OCI-LY3 (cell line): ENCODE results near the gene ITPR1.

Source experiments
- H2AFZ ChIP-seq: fragments of 200-600, 300-600 bp; shearing (Covaris generic); 2 replicates; pipeline ENCODE4 v1.6.0; 2014; ENCODE audit warnings: antibody characterized with exemption, low read depth, low read length
- H3K27ac ChIP-seq: fragments of 200-600, 300-600 bp; sonication (generic); 2 replicates; pipeline ENCODE4 v1.5.1; 2014; ENCODE audit warnings: mild to moderate bottlenecking, low read length, moderate library complexity, mixed read lengths
- H3K27me3 ChIP-seq: fragments of 200-600, 300-600 bp; sonication (generic); 2 replicates; pipeline ENCODE4 v1.6.1; 2014; ENCODE audit warnings: low read depth, low read length, mixed read lengths
- H3K36me3 ChIP-seq: fragments of 200-600, 300-600 bp; sonication (generic); replicated peaks from 2 replicates; pipeline ENCODE3; 2014; ENCODE audit warnings: low read depth, low read length, mixed read lengths
- H3K4me1 ChIP-seq: fragments of 300-600, 200-600 bp; sonication (generic); 2 replicates; pipeline ENCODE4 v1.6.1; 2014; ENCODE audit warnings: low read length, mixed read lengths
- H3K4me2 ChIP-seq: fragments of 200-600, 300-600 bp; sonication (generic); 2 replicates; pipeline ENCODE4 v1.6.1; 2014; ENCODE audit warnings: low read length, mixed read lengths
- H3K4me3 ChIP-seq: fragments of 300-600, 200-600 bp; sonication (generic); 2 replicates; pipeline ENCODE4 v1.5.1; 2014; ENCODE audit warnings: antibody characterized with exemption, mild to moderate bottlenecking, low read length, moderate library complexity
- H3K79me2 ChIP-seq: fragments of 300-600, 200-600 bp; shearing (Covaris generic); 2 replicates; pipeline ENCODE4 v1.6.1; 2014; ENCODE audit warnings: mild to moderate bottlenecking, low read length, mixed read lengths
- H3K9ac ChIP-seq: fragments of 300-600, 200-600 bp; shearing (Covaris generic); 2 replicates; pipeline ENCODE4 v1.6.0; 2014; ENCODE audit warnings: mild to moderate bottlenecking, low read length, moderate library complexity
- H3K9me3 ChIP-seq: fragments of 200-600, 300-600 bp; shearing (Covaris generic); 2 replicates; pipeline ENCODE4 v1.6.1; 2014; ENCODE audit warnings: low read length, mixed read lengths; ENCODE audit not compliant: insufficient read depth
- H4K20me1 ChIP-seq: fragments of 200-600, 300-600 bp; sonication (generic); 2 replicates; pipeline ENCODE4 v1.6.1; 2016; ENCODE audit warnings: low read length, mixed read lengths; ENCODE audit not compliant: insufficient read depth
- EZH2phosphoT487 ChIP-seq: fragments of 200-600 bp; shearing (Covaris generic); IDR thresholded peaks from 2 replicates; pipeline ENCODE4 v1.6.1; 2018; ENCODE audit warnings: antibody characterized with exemption, mixed run types, low read depth
- TF ChIP-seq, protein P1 (sequence below): fragments of 200-600, 300-600 bp; sonication (generic); IDR thresholded peaks from 2 replicates; pipeline ENCODE4 v1.5.1; 2014; ENCODE audit warnings: antibody characterized with exemption, low read length, low read depth

Gene ITPR1

DNA sequence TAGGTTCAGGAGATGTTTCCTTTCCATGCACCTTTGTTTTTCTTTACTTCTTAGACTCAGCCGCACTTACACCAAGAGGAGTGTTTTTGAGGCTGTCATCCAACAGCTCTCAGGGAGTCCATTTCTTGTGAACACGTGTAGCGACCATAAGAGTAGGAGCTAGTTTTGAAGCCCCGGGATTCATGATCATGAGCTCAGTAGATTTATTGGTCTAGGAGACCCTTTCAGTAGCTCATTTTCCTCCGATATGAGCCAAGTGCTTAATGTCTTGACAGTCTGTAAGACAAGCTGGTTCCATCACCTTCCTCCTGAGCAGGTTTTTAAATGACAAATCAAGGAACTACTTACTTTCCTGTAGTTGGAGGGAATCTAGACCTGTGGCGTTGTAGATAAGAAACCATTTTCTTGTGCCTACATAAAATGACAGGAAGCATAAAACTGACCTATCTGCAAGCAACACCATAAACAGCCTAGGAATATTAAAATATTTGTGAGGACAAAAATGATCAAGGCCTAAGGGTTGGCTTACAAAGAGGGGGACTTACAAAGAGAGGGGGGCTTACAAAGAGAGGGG lies 313.5 kb downstream of the ITPR1 start:
- no peak overlapping the region for H3K27ac ChIP-seq
- no peaks in the 10 kb centered on the region for H3K36me3 ChIP-seq
- H3K9ac ChIP-seq = no peak overlapping the region
- peaks cover 10% of the 10 kb centered on the region for H4K20me1 ChIP-seq
- no peak overlapping the region for H3K4me2 ChIP-seq
- H3K27me3 ChIP-seq = peaks cover 55% of the 10 kb centered on the region
- H3K4me3 ChIP-seq = no peak overlapping the region
- no peak overlapping the region for H2AFZ ChIP-seq
- peaks cover 12% of the 10 kb centered on the region for H3K4me1 ChIP-seq
- H3K79me2 ChIP-seq = no peaks in the 10 kb centered on the region
- no peaks in the 10 kb centered on the region for H3K9me3 ChIP-seq
- TF ChIP-seq, protein P1, sequence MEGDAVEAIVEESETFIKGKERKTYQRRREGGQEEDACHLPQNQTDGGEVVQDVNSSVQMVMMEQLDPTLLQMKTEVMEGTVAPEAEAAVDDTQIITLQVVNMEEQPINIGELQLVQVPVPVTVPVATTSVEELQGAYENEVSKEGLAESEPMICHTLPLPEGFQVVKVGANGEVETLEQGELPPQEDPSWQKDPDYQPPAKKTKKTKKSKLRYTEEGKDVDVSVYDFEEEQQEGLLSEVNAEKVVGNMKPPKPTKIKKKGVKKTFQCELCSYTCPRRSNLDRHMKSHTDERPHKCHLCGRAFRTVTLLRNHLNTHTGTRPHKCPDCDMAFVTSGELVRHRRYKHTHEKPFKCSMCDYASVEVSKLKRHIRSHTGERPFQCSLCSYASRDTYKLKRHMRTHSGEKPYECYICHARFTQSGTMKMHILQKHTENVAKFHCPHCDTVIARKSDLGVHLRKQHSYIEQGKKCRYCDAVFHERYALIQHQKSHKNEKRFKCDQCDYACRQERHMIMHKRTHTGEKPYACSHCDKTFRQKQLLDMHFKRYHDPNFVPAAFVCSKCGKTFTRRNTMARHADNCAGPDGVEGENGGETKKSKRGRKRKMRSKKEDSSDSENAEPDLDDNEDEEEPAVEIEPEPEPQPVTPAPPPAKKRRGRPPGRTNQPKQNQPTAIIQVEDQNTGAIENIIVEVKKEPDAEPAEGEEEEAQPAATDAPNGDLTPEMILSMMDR = no peak
- TF ChIP-seq EZH2phosphoT487 = no peak

DNA sequence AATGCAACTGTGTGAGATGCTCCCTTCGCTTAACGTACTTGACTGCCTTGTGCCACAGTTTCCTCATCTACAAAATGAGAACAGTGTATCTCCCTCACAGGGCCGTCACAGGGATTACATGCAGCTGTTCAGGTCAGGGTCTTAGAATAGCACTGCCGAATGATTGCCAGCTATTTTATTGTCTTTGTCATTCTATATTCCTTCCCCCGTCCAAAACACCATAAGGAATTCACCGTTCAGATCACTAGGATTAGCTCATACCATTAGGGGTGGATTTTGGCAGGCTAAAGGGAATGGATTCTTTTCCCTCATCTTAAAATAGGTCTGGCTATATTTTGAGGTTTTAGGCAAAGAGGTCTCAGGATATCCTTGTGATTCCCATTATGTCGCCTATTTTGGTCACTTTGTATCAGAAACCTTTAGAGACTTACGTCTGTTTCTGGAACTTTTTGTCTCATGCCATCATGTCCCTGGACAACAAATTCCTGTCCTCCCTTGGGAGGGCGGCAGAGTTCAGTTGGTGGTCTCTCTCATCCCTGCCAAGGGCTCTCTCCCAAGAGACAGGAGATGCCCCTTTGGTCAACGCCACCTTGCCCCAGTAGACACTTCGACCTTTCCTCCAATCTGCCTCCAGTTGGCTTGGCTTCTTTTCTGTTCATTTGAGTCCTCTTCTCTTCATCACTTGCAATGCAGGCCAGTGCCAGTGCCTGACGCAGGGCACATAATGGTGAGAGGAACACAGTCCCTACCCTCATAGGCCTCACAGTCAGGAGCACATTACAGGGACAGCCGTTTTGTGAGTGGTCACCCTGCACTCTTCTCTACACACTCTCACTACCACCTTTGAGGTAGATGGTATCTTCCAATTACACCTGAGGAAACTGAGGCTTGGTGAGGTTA lies 314.5 kb downstream of the ITPR1 start:
- no peak overlapping the region for H3K4me2 ChIP-seq
- H3K36me3 ChIP-seq = no peaks in the 10 kb centered on the region
- H3K4me3 ChIP-seq = no peak overlapping the region
- TF ChIP-seq EZH2phosphoT487 = no peak
- TF ChIP-seq, protein P1 = no peak
- H3K9ac ChIP-seq = no peak overlapping the region
- no peak overlapping the region for H3K27ac ChIP-seq
- no peaks in the 10 kb centered on the region for H3K9me3 ChIP-seq
- H4K20me1 ChIP-seq = peaks cover 10% of the 10 kb centered on the region
- no peak overlapping the region for H2AFZ ChIP-seq
- peaks cover 55% of the 10 kb centered on the region for H3K27me3 ChIP-seq
- H3K79me2 ChIP-seq = no peaks in the 10 kb centered on the region
- peaks cover 12% of the 10 kb centered on the region for H3K4me1 ChIP-seq

DNA sequence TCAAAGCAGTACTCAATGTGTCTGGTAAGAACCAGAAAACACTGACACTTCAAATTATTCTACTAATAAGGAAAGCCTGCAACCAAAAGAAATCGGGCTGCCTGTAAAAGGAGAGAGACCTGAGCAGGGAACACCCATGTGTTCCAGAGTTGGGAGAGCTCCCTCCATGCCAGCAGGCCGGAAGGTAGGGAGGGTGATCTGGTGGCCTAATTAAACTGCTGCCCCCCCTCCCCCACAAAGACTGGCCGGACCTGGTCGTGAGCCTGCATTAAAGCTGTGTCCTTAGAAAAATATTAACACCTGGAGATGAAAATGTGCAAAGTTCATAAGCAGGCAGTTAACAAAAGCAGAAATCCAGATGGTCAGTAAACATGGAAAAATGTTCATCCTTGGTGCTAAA lies 315.5 kb downstream of the ITPR1 start:
- no peaks in the 10 kb centered on the region for H3K79me2 ChIP-seq
- H3K36me3 ChIP-seq = no peaks in the 10 kb centered on the region
- H3K4me3 ChIP-seq = no peak overlapping the region
- no peaks in the 10 kb centered on the region for H3K9me3 ChIP-seq
- H3K27ac ChIP-seq = no peak overlapping the region
- peaks cover 10% of the 10 kb centered on the region for H4K20me1 ChIP-seq
- no peak overlapping the region for H3K4me2 ChIP-seq
- peaks cover 12% of the 10 kb centered on the region for H3K4me1 ChIP-seq
- H2AFZ ChIP-seq = no peak overlapping the region
- peaks cover 55% of the 10 kb centered on the region for H3K27me3 ChIP-seq
- TF ChIP-seq EZH2phosphoT487 = no peak
- TF ChIP-seq, protein P1 = no peak
- H3K9ac ChIP-seq = no peak overlapping the region

DNA sequence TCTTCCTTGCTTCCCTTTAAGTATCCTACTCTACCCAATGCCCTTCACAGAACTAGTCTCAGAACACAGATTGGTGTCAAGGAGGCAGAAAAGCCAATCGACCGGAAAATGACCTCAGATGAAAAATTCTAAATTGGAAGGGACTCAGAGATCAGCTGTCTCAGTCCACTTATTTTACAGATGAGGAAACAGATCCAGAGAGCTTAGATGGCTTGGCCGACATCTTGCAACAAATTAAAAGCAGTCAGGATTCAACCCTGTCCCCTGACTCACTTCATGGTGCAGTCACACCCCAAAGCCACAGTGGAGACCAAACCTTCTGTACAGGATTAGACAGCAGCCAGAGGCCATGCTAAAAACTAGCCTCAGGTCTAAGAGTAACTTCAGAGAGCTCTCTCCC lies 316.8 kb downstream of the ITPR1 start:
- Histone ChIP-seq H3K27me3 (peaks cover 48% of the 10 kb centered on the region), H3K9me3 (no peaks in the 10 kb centered on the region), H3K27ac (no peak overlapping the region), H3K4me2 (no peak overlapping the region), H3K4me3 (no peak overlapping the region), H3K9ac (no peak overlapping the region), H3K4me1 (peaks cover 12% of the 10 kb centered on the region), H2AFZ (no peak overlapping the region), H4K20me1 (peaks cover 10% of the 10 kb centered on the region), H3K79me2 (no peaks in the 10 kb centered on the region), H3K36me3 (no peaks in the 10 kb centered on the region)
- TF ChIP-seq, protein P1 = no peak
- TF ChIP-seq EZH2phosphoT487 = no peak
